PFSK-1 (cell line): ENCODE data around the gene PRRT2.

Experiments
- FOXP2 ChIP-seq: optimal IDR thresholded peaks from 2 replicates; pipeline ENCODE3; 2011; ENCODE audit warnings: borderline replicate concordance, control low read depth, inconsistent platforms; ENCODE audit not compliant: insufficient read depth; ENCODE audit errors: extremely low read length, extremely low read depth
- POLR2AphosphoS5 ChIP-seq: IDR thresholded peaks from 2 replicates; pipeline ENCODE4 v1.6.1; 2012; ENCODE audit warnings: low read depth, mild to moderate bottlenecking, control low read depth, low read length, moderate library complexity
- TAF1 ChIP-seq: IDR thresholded peaks from 2 replicates; pipeline ENCODE4 v1.6.1; 2012; ENCODE audit warnings: low read length, control low read depth, borderline replicate concordance; ENCODE audit not compliant: insufficient read depth
- TF ChIP-seq, protein P1 (sequence below), 2 experiments: IDR thresholded peaks; 2 replicates each; pipeline versions ENCODE4 v1.6.1 to v1.8.0; 2011 to 2012; ENCODE audit warnings: low read depth in 2 of 2, low read length in 2 of 2, control low read depth in 1 of 2, inconsistent platforms in 1 of 2, mild to moderate bottlenecking in 1 of 2, moderate library complexity in 1 of 2; ENCODE audit not compliant: insufficient read depth in 1 of 2

DNA sequence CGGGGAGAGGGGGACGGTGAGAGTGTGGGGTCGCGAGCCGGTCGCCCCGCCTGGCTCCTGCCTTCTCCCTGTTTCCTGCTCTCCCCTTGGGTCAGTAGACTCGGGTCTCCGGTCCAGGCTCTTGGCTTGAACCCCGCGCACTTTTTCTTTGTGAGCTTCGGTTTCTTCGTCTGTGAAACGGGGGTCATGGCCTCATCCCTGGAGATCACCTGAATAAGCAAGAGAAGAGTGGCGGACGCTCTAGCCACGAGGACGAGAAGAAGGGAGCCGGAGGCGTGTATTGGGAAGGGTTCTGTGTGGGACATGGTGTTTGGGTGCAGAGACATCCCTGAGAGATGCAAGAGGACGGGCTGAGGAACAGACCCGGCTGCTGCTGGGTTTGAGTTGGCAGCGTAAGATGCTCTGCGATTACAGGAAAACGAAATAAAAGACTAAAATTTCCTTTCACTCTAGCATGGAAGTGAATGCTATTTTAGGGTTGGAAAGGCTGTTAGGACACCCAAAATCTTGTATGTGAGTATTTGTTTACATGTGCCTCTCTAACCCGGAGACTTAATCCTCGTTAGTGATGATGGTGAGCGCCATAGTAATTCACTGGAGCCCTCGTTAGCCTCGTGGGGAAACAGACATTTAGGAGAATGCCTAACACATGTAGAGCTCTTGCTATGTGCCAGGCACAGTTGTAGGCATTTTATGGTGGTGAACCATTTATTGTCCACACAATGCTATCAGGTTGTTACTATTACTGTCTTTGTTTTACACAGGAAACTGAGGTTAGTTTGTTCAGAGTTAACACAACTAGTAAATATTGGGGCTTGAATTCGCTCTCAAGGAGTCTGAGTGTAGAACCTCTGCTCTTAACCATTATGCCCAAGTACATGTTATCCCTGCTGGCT lies 20.8 kb upstream of the PRRT2 start:
- TF ChIP-seq POLR2AphosphoS5 (no peak), TAF1 (no peak), FOXP2 (no peak)
- TF ChIP-seq, protein P1, sequence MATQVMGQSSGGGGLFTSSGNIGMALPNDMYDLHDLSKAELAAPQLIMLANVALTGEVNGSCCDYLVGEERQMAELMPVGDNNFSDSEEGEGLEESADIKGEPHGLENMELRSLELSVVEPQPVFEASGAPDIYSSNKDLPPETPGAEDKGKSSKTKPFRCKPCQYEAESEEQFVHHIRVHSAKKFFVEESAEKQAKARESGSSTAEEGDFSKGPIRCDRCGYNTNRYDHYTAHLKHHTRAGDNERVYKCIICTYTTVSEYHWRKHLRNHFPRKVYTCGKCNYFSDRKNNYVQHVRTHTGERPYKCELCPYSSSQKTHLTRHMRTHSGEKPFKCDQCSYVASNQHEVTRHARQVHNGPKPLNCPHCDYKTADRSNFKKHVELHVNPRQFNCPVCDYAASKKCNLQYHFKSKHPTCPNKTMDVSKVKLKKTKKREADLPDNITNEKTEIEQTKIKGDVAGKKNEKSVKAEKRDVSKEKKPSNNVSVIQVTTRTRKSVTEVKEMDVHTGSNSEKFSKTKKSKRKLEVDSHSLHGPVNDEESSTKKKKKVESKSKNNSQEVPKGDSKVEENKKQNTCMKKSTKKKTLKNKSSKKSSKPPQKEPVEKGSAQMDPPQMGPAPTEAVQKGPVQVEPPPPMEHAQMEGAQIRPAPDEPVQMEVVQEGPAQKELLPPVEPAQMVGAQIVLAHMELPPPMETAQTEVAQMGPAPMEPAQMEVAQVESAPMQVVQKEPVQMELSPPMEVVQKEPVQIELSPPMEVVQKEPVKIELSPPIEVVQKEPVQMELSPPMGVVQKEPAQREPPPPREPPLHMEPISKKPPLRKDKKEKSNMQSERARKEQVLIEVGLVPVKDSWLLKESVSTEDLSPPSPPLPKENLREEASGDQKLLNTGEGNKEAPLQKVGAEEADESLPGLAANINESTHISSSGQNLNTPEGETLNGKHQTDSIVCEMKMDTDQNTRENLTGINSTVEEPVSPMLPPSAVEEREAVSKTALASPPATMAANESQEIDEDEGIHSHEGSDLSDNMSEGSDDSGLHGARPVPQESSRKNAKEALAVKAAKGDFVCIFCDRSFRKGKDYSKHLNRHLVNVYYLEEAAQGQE (IDR thresholded peaks at IDR 0.05; ENCODE audit: insufficient read depth in 1 of 2, low read depth in 2 of 2, low read length in 2 of 2): no peak
